HepG2 (cell line): ENCODE data around the gene PHKA2. TPM values are rescaled to one million over a fixed set of nuclear protein-coding genes. Genes with fewer than 3 reads are reported as not detected.

Experiments used
- ELF4 ChIP-seq: sonication (generic); formaldehyde crosslinking; IDR thresholded peaks from 2 replicates; pipeline ENCODE4 v1.5.0; 2020; ENCODE audit warnings: missing genetic modification reagents, mild to moderate bottlenecking, moderate library complexity, borderline replicate concordance
- MYC ChIP-seq: sonication (generic); formaldehyde crosslinking; IDR thresholded peaks from 2 replicates; pipeline ENCODE4 v1.9.0; 2021; ENCODE audit warnings: missing genetic modification reagents, borderline replicate concordance
- PATZ1 ChIP-seq: sonication (generic); formaldehyde crosslinking; IDR thresholded peaks from 2 replicates; pipeline ENCODE4 v1.4.0; 2020; ENCODE audit warnings: missing genetic modification reagents
- POLR2G ChIP-seq: fragments of 200-400 bp; formaldehyde crosslinking; IDR thresholded peaks from 2 replicates; pipeline ENCODE4 v1.6.1; 2018; ENCODE audit warnings: mild to moderate bottlenecking, low read depth, low read length, moderate library complexity
- SAP130 ChIP-seq: IDR thresholded peaks from 2 replicates; pipeline ENCODE4 v1.6.1; 2016; ENCODE audit warnings: low read depth
- SETDB1 ChIP-seq: sonication (generic); formaldehyde crosslinking; IDR thresholded peaks from 2 replicates; pipeline ENCODE4 v1.5.1; 2020; ENCODE audit warnings: missing genetic modification reagents, mild to moderate bottlenecking, borderline replicate concordance
- TRIM22 ChIP-seq: fragments of 450-650 bp; IDR thresholded peaks from 2 replicates; pipeline ENCODE4 v1.6.1; 2017
- ZBTB40 ChIP-seq, 2 experiments: fragments of 450-650 bp in 1 of 2; sonication (generic) in 1 of 2; formaldehyde crosslinking in 1 of 2; IDR thresholded peaks; 2 replicates each; pipeline versions ENCODE4 v1.6.1 to v1.8.0; 2016 to 2022; ENCODE audit warnings: antibody characterized with exemption in 1 of 2, mild to moderate bottlenecking in 1 of 2, missing genetic modification reagents in 1 of 2
- ZNF275 ChIP-seq: sonication (generic); formaldehyde crosslinking; IDR thresholded peaks from 2 replicates; pipeline ENCODE4 v1.8.0; 2022; ENCODE audit warnings: missing genetic modification reagents, mild to moderate bottlenecking, inconsistent platforms, borderline replicate concordance
- ZNF570 ChIP-seq: sonication (generic); formaldehyde crosslinking; IDR thresholded peaks from 2 replicates; pipeline ENCODE4 v1.4.0; 2020; ENCODE audit warnings: mild to moderate bottlenecking, missing genetic modification reagents, borderline replicate concordance
- ZNF850 ChIP-seq: sonication (generic); formaldehyde crosslinking; conservative IDR thresholded peaks from 2 replicates; pipeline ENCODE4 v1.9.0; 2021; ENCODE audit warnings: mild to moderate bottlenecking, missing genetic modification reagents
- ZNF891 ChIP-seq: sonication (generic); formaldehyde crosslinking; IDR thresholded peaks from 2 replicates; pipeline ENCODE4 v1.5.0; 2020; ENCODE audit warnings: mild to moderate bottlenecking, missing genetic modification reagents
- ZSCAN12 ChIP-seq: sonication (generic); formaldehyde crosslinking; IDR thresholded peaks from 2 replicates; pipeline ENCODE4 v1.9.0; 2021; ENCODE audit warnings: mild to moderate bottlenecking, missing genetic modification reagents
- ZSCAN25 ChIP-seq: sonication (generic); formaldehyde crosslinking; IDR thresholded peaks from 2 replicates; pipeline ENCODE4 v1.8.0; 2022; ENCODE audit warnings: mild to moderate bottlenecking, missing genetic modification reagents
- polyA plus RNA-seq, 8 experiments: library from polyadenylated mRNA; depleted of rRNA in 3 of 8; stranded (reverse) in 7 of 8; unstranded in 1 of 8; fragments of >200 nt; fragmentation: Illumina TruSeq in 4 of 8; extraction: Trizol in 4 of 8; gene quantifications; 2 replicates each; pipeline versions ENCODE4 v1.2.1 to v1.2.3, GENCODE V29; 2011 to 2016; ENCODE audit warnings: low read depth in 4 of 8, missing spikeins in 1 of 8, mixed read lengths in 1 of 8; ENCODE audit not compliant: insufficient read depth in 1 of 8
- total RNA-seq, 5 experiments: library from RNA; depleted of rRNA; stranded (reverse); fragments of >200 nt; fragmentation: Illumina TruSeq; extraction: Trizol; gene quantifications; 2 replicates each; pipeline ENCODE4 v1.2.3, GENCODE V29; 2016; ENCODE audit warnings: low read depth in 1 of 5

PHKA2 gene
- total and polyA plus RNA-seq, 2 of the 13 experiments (the other 11 are each of a cell fraction or from before 2014, with no cell fraction given), result 20.5 to 273 TPM

GRCh38 chrX:18984381-18985185 is 669 bp upstream of the PHKA2 start (continued):
- TF ChIP-seq ZBTB40 (IDR thresholded peaks at IDR 0.05) (peak; percentile 56; the same call in 1 of the 2 replicates), ZBTB40 (CRISPR knock-in tag; IDR thresholded peaks at IDR 0.05) (peak; percentile 24; the same call in 1 of the 2 replicates), PATZ1 (peak; percentile 64), ZNF850 (CRISPR knock-in tag) (no peak), TRIM22 (no peak), ZSCAN12 (no peak), POLR2G (peak; percentile 57), ZNF275 (CRISPR knock-in tag) (0 out of 2 replicates have a peak, but pooled peaks have one; percentile 12), SETDB1 (CRISPR knock-in tag) (no peak), MYC (CRISPR knock-in tag) (peak; percentile 15; the same call in 1 of the 2 replicates), ELF4 (no peak), ZNF570 (CRISPR knock-in tag) (no peak), ZSCAN25 (CRISPR knock-in tag) (no peak), ZNF891 (CRISPR knock-in tag) (no peak), SAP130 (CRISPR knock-in tag) (peak; percentile 38)
